ENCODE measurements around the gene PABPN1L. TPM values are rescaled to one million over a fixed set of nuclear protein-coding genes. Genes with fewer than 3 reads are reported as not detected.

PABPN1L gene
- total RNA-seq, 1 experiment from 2014 or later: not detected

DNA sequence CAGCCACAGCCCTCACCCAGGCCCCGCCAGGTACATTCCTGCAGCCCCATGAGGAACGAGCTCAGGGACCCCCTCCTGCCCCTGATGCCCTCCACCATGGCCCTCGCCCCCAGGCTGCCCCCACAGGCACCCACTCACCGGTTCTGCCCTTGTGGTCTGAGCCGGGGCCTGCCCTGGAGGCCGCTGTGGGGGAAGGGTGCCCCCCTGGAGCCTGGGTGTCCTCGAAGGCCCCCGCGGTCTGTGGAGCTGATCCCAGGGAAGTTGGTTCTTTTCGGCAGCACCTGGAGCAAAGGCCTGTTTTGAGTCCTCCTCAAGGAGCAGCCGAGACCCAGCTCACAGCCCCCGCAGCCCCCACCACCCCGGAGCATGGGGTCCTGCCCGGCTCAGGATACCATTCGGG, 2.4 kb downstream of the PABPN1L start:
- no peak overlapping the region for H3K27ac Mint-ChIP-seq
- H3K9me3 Mint-ChIP-seq: no peaks in the 10 kb centered on the region; a peak in 1 of 5 replicates
- Histone ChIP-seq H3K56ac (ENCODE audit: insufficient read length, low read depth, low read length) (no peak overlapping the region), H4K91ac (ENCODE audit: insufficient read length, low read depth, low read length) (no peak overlapping the region), H3K4ac (ENCODE audit: low read depth, low read length) (no peak overlapping the region), H3K4me2 (ENCODE audit: insufficient read depth, insufficient read length, low read length) (no peak overlapping the region), H2BK120ac (ENCODE audit: low read depth, low read length, poor library complexity, severe bottlenecking) (no peak overlapping the region), H2BK12ac (ENCODE audit: insufficient read length, low read depth, low read length) (no peak overlapping the region), H3K79me1 (ENCODE audit: insufficient read depth, low read depth, low read length, poor library complexity, severe bottlenecking) (no peaks in the 10 kb centered on the region), H3T11ph (ENCODE audit: low read length) (no peak overlapping the region), H3K14ac (ENCODE audit: insufficient read depth, low read length) (no peak overlapping the region), H3K23me2 (ENCODE audit: insufficient read length, low read depth, low read length, poor library complexity, severe bottlenecking) (no peaks in the 10 kb centered on the region), H2AFZ (ENCODE audit: low read length) (no peak overlapping the region), H4K8ac (replicated peaks; ENCODE audit: insufficient read length, low read depth, low read length) (no peak overlapping the region), H3K9me3 (ENCODE audit: control insufficient read depth, low read depth, low read length) (no peaks in the 10 kb centered on the region), H3K18ac (ENCODE audit: insufficient read length, low read depth, low read length) (no peak overlapping the region), H2BK15ac (ENCODE audit: low read depth, low read length) (no peak overlapping the region), H3K27ac (ENCODE audit: insufficient read length, low read depth, low read length) (no peak overlapping the region), H3K27me3 (ENCODE audit: insufficient read depth, low read length) (no peaks in the 10 kb centered on the region), H3K23ac (ENCODE audit: insufficient read length, low read depth, low read length) (no peak overlapping the region), H2BK5ac (ENCODE audit: insufficient read length, low read length) (no peak overlapping the region), H3K4me1 (ENCODE audit: insufficient read depth, low read length) (no peaks in the 10 kb centered on the region), H2BK20ac (ENCODE audit: low read depth, low read length, poor library complexity, severe bottlenecking) (no peak overlapping the region), H3K9ac (ENCODE audit: extremely low read depth, insufficient read length, low read length) (no peak overlapping the region), H2AK5ac (ENCODE audit: insufficient read length, low read length) (no peak overlapping the region), H4K5ac (ENCODE audit: insufficient read length, low read depth, low read length) (no peak overlapping the region), H4K20me1 (ENCODE audit: control insufficient read depth, insufficient read depth, insufficient read length) (no peaks in the 10 kb centered on the region), H3K79me2 (ENCODE audit: insufficient read depth, low read length) (no peaks in the 10 kb centered on the region)
- no CpG with 5 or more reads among the region's 15 CpGs for WGBS (ENCODE audit: extremely low coverage, insufficient read length, low lambda C conversion rate)
- TF ChIP-seq, protein P1, sequence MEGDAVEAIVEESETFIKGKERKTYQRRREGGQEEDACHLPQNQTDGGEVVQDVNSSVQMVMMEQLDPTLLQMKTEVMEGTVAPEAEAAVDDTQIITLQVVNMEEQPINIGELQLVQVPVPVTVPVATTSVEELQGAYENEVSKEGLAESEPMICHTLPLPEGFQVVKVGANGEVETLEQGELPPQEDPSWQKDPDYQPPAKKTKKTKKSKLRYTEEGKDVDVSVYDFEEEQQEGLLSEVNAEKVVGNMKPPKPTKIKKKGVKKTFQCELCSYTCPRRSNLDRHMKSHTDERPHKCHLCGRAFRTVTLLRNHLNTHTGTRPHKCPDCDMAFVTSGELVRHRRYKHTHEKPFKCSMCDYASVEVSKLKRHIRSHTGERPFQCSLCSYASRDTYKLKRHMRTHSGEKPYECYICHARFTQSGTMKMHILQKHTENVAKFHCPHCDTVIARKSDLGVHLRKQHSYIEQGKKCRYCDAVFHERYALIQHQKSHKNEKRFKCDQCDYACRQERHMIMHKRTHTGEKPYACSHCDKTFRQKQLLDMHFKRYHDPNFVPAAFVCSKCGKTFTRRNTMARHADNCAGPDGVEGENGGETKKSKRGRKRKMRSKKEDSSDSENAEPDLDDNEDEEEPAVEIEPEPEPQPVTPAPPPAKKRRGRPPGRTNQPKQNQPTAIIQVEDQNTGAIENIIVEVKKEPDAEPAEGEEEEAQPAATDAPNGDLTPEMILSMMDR (conservative IDR thresholded peaks at IDR 0.05): no peak
- no peak for DNase-seq
- no peaks in the 10 kb centered on the region for H3K4me1 Mint-ChIP-seq
- H3K4me3 Mint-ChIP-seq: no peak overlapping the region
- H3K27me3 Mint-ChIP-seq (ENCODE audit: low read depth): peaks cover 1% of the 10 kb centered on the region; the same call in 1 of the 2 replicates
- H3K36me3 Mint-ChIP-seq (ENCODE audit: insufficient read depth in 1 of 3, low read depth in 3 of 3): peaks cover 12 to 21% (median 15%) of the 10 kb centered on the region in 3 experiments; a peak in 6 of 7 replicates
